Left ventricle myocardium inferior (tissue), 1 donor: Measurements from ENCODE around the gene MYH11. TPM values are rescaled to one million over a fixed set of nuclear protein-coding genes. Genes with fewer than 3 reads are reported as not detected.

Experiments
- DNase-seq: peaks from one replicate; pipeline ENCODE4 v3.0.0-alpha.2; 2020
- H3K27ac ChIP-seq: fragments of 200-600 bp; replicated peaks from 2 replicates; pipeline ENCODE4 v1.8.0; 2021
- H3K27me3 ChIP-seq: fragments of 200-600 bp; 2 replicates; pipeline ENCODE4 v1.8.0; 2021; ENCODE audit warnings: low read depth
- H3K36me3 ChIP-seq: fragments of 200-600 bp; 2 replicates; pipeline ENCODE4 v1.8.0; 2021
- H3K4me1 ChIP-seq: fragments of 200-600 bp; 2 replicates; pipeline ENCODE4 v1.8.0; 2021
- H3K4me3 ChIP-seq: fragments of 200-600 bp; 2 replicates; pipeline ENCODE4 v1.8.0; 2021; ENCODE audit warnings: mild to moderate bottlenecking, moderate library complexity
- H3K9me3 ChIP-seq: fragments of 200-600 bp; replicated peaks from 2 replicates; pipeline ENCODE4 v1.8.0; 2021
- CTCF ChIP-seq: fragments of 200-600 bp; IDR thresholded peaks from 2 replicates; pipeline ENCODE4 v1.8.0; 2021; ENCODE audit warnings: antibody characterized with exemption, mild to moderate bottlenecking, borderline replicate concordance
- intact Hi-C: fragments of 100-400 bp; cut with micrococcal nuclease; formaldehyde crosslinking; loops from one replicate; pipeline ENCODE4 v1.11.0; 2022
- total RNA-seq: library from RNA; stranded (reverse); fragmentation: NEBNext Ultra II Directional; extraction: Animal tissue kit (Norgen Biotek cat#: 25700); gene quantifications from one replicate; pipeline ENCODE4 v1.2.1, GENCODE V29; 2021
- donor health status: DM: no; HTN: yes; CAD: no; lungs with severe emphysema.

MYH11 gene
- total RNA-seq, 1 donor from 2014 or later = 15.6 TPM

DNA sequence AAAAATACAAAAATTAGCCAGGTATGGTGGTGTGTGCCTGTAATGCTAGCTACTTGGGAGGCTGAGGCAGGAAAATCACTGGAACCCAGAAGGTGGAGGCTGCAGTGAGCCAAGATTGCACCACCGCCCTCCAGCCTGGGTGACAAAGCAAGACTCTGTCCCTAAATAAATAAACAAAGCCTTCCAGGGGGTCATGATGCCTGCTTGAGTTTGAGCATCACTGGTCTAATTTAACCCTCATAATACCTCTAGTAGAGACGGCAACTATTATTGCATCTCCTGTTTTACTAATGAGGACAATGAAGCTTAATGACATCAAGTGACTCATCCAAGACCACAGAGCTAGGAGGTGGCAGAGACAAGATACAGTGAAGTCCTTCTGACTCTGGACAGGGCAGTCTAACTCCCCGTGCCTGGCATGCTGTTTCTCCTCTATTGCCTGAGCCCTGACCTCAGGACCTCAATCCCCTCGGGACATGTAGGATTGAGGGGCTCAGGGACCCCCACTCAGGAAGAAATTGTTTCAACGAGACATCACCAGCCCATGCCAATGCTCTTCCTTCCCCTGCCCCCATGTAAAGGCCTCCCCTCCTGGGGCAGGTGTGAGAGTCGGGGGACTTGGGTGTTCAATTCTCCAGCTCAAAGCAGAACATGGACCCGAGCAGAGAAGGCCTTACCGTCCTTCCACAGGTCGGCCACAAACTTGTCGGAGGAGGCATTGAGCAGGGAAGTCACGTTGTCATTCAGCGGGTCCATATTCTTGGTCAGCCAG, 103.9 kb downstream of the MYH11 start:
- H3K36me3 ChIP-seq = peaks cover 4% of the 10 kb centered on the region
- no peak overlapping the region for H3K4me3 ChIP-seq
- peaks cover 12% of the 10 kb centered on the region for H3K27me3 ChIP-seq
- TF ChIP-seq CTCF = no peak
- no peak overlapping the region for H3K27ac ChIP-seq
- H3K4me1 ChIP-seq = no peaks in the 10 kb centered on the region
- no peaks in the 10 kb centered on the region for H3K9me3 ChIP-seq
- intact Hi-C loops = no loop called here
- no peak for DNase-seq

GRCh38 chr16:15751940-15752339, 104.9 kb downstream of the MYH11 start:
- Histone ChIP-seq H3K4me1 (no peaks in the 10 kb centered on the region), H3K36me3 (peaks cover 4% of the 10 kb centered on the region), H3K27me3 (peaks cover 2% of the 10 kb centered on the region), H3K27ac (no peak overlapping the region), H3K9me3 (no peaks in the 10 kb centered on the region), H3K4me3 (no peak overlapping the region)
- intact Hi-C loops = no loop called here
- TF ChIP-seq CTCF = no peak
- no peak for DNase-seq

GRCh38 chr16:15749985-15750384, 106.8 kb downstream of the MYH11 start:
- no peaks in the 10 kb centered on the region for H3K9me3 ChIP-seq
- TF ChIP-seq CTCF = no peak
- intact Hi-C loops = no loop called here
- H3K4me3 ChIP-seq = no peak overlapping the region
- peaks cover 4% of the 10 kb centered on the region for H3K36me3 ChIP-seq
- H3K27ac ChIP-seq = no peak overlapping the region
- no peaks in the 10 kb centered on the region for H3K4me1 ChIP-seq
- no peaks in the 10 kb centered on the region for H3K27me3 ChIP-seq
- no peak for DNase-seq

DNA sequence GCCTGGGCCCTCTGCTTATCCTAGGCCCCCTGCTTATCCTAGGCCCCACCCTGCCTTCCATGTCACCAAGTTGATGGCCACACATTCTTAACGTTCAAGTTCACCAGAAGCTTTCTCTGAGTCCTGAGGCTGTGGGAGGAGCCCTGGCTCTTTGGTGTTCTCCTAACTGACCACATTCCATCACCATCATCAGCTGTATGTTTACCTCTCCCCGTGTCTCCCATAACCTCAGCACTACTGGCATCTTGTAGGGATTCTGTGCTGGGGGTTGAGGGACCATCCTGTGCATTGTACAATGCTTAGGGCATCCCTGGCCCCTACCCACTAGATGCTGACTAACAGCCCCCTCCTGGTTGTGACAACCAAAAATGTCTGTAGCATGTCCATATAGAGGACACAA, 107.5 kb downstream of the MYH11 start:
- Histone ChIP-seq H3K9me3 (no peaks in the 10 kb centered on the region), H3K27me3 (no peaks in the 10 kb centered on the region), H3K4me1 (no peaks in the 10 kb centered on the region), H3K4me3 (no peak overlapping the region), H3K27ac (no peak overlapping the region), H3K36me3 (peaks cover 4% of the 10 kb centered on the region)
- no peak for DNase-seq
- TF ChIP-seq CTCF = no peak
- intact Hi-C loops = no loop called here

DNA sequence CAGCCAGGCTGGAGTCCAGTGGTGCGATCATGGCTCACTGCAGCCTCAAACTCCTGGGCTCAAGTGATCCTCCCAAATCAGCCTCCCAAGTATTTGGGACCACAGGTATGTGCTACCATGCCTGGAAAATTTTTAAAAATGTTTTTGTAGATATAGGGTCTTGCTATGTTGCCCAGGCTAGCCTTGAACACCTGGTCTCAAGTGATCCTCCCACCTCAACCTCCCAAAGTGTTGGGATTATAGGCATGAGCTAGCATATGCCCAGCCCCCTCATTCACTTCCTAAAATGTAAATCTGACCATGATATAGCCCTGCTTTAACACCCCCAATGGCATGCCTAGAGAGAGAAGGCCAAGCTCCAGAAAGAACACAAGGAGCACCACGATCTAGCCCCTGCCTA, 108.2 kb downstream of the MYH11 start:
- no peak for DNase-seq
- H3K27ac ChIP-seq = no peak overlapping the region
- no peak for TF ChIP-seq CTCF
- intact Hi-C loops = no loop called here
- peaks cover 4% of the 10 kb centered on the region for H3K36me3 ChIP-seq
- H3K27me3 ChIP-seq = no peaks in the 10 kb centered on the region
- H3K9me3 ChIP-seq = no peaks in the 10 kb centered on the region
- no peaks in the 10 kb centered on the region for H3K4me1 ChIP-seq
- no peak overlapping the region for H3K4me3 ChIP-seq
